ENCODE data around the gene KRTAP5-10.

DNA sequence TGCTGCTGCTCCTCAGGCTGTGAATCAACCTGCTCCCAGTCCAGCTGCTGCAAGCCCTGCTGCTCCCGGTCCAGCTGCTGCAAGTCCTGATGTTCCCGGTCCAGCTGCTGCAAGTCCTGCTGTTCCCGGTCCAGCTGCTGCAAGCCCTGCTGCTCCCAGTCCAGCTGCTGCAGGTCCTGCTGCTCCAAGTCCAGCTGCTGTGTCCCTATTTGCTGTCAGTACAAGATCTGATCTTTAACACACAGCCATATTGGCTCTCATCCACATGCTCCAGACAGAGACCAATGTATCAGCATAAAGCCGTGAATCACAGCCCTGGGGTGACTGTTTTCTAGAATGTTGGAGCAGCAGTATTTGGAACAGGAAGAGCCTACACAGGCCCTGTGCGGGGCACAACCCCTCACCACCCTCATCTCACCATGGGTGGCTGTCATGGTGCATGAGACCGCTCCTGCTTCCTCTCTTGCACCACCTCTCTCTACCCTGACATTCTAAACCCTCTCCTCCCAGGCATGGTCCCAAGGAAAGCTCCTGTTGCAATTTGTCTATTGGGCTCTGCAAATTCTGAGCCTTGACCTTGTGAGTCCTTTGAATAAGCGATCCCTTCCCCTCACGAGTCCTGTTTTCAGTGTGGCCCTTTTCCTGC is 3.5 kb downstream of the KRTAP5-10 start:
- TF ChIP-seq, protein P1, sequence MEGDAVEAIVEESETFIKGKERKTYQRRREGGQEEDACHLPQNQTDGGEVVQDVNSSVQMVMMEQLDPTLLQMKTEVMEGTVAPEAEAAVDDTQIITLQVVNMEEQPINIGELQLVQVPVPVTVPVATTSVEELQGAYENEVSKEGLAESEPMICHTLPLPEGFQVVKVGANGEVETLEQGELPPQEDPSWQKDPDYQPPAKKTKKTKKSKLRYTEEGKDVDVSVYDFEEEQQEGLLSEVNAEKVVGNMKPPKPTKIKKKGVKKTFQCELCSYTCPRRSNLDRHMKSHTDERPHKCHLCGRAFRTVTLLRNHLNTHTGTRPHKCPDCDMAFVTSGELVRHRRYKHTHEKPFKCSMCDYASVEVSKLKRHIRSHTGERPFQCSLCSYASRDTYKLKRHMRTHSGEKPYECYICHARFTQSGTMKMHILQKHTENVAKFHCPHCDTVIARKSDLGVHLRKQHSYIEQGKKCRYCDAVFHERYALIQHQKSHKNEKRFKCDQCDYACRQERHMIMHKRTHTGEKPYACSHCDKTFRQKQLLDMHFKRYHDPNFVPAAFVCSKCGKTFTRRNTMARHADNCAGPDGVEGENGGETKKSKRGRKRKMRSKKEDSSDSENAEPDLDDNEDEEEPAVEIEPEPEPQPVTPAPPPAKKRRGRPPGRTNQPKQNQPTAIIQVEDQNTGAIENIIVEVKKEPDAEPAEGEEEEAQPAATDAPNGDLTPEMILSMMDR (IDR thresholded peaks at IDR 0.05), result no peak
- TF ChIP-seq POLR2AphosphoS5 (IDR thresholded peaks at IDR 0.05), result no peak

Data from breast epithelium (tissue), 3 donors.